ENCODE data around the gene TSHZ2.

DNA sequence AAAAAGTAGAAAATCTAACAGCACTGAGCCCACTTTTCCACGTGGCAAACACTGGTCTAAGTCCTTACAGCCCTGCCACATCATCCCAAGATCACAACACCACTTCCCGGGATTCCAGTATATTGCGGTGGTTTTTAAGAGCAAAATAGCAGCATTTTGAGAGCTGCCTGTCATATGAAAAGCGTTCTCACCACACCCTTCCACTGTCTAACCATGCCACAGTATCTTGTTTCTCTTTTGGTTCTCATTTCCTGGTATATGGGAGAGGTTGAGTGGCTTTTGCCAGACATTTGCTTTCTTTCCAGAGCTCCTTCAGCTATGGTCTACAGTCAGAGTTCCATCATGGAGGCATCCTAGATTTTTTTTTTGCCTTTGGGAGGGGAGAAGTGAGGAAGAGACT, 243.0 kb downstream of the TSHZ2 start:
- TF ChIP-seq POLR2A (IDR thresholded peaks at IDR 0.05), result no peak
- TF ChIP-seq, protein P1, sequence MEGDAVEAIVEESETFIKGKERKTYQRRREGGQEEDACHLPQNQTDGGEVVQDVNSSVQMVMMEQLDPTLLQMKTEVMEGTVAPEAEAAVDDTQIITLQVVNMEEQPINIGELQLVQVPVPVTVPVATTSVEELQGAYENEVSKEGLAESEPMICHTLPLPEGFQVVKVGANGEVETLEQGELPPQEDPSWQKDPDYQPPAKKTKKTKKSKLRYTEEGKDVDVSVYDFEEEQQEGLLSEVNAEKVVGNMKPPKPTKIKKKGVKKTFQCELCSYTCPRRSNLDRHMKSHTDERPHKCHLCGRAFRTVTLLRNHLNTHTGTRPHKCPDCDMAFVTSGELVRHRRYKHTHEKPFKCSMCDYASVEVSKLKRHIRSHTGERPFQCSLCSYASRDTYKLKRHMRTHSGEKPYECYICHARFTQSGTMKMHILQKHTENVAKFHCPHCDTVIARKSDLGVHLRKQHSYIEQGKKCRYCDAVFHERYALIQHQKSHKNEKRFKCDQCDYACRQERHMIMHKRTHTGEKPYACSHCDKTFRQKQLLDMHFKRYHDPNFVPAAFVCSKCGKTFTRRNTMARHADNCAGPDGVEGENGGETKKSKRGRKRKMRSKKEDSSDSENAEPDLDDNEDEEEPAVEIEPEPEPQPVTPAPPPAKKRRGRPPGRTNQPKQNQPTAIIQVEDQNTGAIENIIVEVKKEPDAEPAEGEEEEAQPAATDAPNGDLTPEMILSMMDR (IDR thresholded peaks at IDR 0.05), result no peak
- no peak for TF ChIP-seq POLR2AphosphoS5 (IDR thresholded peaks at IDR 0.05; ENCODE audit: insufficient read depth in 1 of 2, low read depth in 1 of 2)

Data from vagina (tissue), 2 donors.